Right atrium auricular region (tissue), 2 donors: ENCODE data around the gene PREPL. TPM values are rescaled to one million over a fixed set of nuclear protein-coding genes. Genes with fewer than 3 reads are reported as not detected.

ENCODE experiments used
- DNase-seq: peaks from one replicate; pipeline ENCODE4 v3.0.0-alpha.2; 2019; ENCODE audit warnings: low spot score
- H3K27ac ChIP-seq, 2 donors: fragments of 200-600 bp; sonication (generic); 1 replicate in 1 of 2; 2 replicates in 1 of 2; pipeline ENCODE4 v1.5.1; 2016 to 2019
- H3K27me3 ChIP-seq, 2 donors: fragments of 200-600 bp; sonication (generic); one replicate each; pipeline versions ENCODE4 v1.5.1 to v1.6.0; 2017 to 2019
- H3K36me3 ChIP-seq: fragments of 200-600 bp; sonication (generic); one replicate; pipeline ENCODE4 v1.5.1; 2016
- H3K4me1 ChIP-seq, 2 donors: fragments of 200-600 bp; sonication (generic); one replicate each; pipeline versions ENCODE4 v1.5.1 to v1.6.0; 2017 to 2019
- H3K4me3 ChIP-seq, 2 donors: fragments of 200-600 bp; sonication (generic); 1 replicate in 1 of 2; 2 replicates in 1 of 2; pipeline ENCODE4 v1.5.1; 2017 to 2019; ENCODE audit warnings: mild to moderate bottlenecking in 1 of 2, moderate library complexity in 1 of 2
- H3K9me3 ChIP-seq, 2 donors: fragments of 200-600 bp; sonication (generic); one replicate each; pipeline ENCODE4 v1.5.1; 2019
- total RNA-seq, 2 donors: library from RNA; depleted of rRNA; stranded (reverse); fragments of >200 nt; gene quantifications; one replicate each; pipeline ENCODE4 v1.1.0, GENCODE V29; 2016
- TF ChIP-seq, protein P1 (sequence below), 2 donors: fragments of 200-600 bp; sonication (generic); IDR thresholded peaks; one replicate each; pipeline ENCODE4 v1.5.1; 2019; ENCODE audit warnings: antibody characterized with exemption in 2 of 2

PREPL gene
- total RNA-seq, 2 donors from 2014 or later, result 71.5 to 98.5 TPM

DNA sequence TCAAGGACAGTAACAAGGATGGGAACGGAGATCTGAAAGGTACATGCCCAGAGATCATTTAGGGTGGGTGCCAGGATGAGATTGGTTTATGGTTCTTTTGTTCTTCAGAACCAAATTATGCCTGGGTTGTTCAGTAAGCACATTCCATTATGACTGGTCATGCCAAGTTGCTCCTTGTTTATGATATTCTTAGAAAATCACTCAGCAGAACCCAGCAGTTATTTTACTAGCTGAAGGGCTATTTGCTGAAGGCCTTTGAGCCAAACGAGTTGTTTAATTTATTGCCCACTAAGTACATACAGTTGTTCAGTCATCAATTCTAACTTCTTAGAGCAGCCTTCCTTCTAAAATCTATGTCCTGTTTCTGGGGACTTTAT, 85.4 kb downstream of the PREPL start:
- H3K27me3 ChIP-seq, result no peaks in the 10 kb centered on the region
- no peak overlapping the region for H3K4me3 ChIP-seq
- TF ChIP-seq, protein P1, sequence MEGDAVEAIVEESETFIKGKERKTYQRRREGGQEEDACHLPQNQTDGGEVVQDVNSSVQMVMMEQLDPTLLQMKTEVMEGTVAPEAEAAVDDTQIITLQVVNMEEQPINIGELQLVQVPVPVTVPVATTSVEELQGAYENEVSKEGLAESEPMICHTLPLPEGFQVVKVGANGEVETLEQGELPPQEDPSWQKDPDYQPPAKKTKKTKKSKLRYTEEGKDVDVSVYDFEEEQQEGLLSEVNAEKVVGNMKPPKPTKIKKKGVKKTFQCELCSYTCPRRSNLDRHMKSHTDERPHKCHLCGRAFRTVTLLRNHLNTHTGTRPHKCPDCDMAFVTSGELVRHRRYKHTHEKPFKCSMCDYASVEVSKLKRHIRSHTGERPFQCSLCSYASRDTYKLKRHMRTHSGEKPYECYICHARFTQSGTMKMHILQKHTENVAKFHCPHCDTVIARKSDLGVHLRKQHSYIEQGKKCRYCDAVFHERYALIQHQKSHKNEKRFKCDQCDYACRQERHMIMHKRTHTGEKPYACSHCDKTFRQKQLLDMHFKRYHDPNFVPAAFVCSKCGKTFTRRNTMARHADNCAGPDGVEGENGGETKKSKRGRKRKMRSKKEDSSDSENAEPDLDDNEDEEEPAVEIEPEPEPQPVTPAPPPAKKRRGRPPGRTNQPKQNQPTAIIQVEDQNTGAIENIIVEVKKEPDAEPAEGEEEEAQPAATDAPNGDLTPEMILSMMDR (IDR thresholded peaks at IDR 0.05), result no peak
- no peaks in the 10 kb centered on the region for H3K4me1 ChIP-seq
- no peak overlapping the region for H3K27ac ChIP-seq
- DNase-seq, result no peak
- H3K36me3 ChIP-seq, result no peaks in the 10 kb centered on the region
- H3K9me3 ChIP-seq, result no peaks in the 10 kb centered on the region

DNA sequence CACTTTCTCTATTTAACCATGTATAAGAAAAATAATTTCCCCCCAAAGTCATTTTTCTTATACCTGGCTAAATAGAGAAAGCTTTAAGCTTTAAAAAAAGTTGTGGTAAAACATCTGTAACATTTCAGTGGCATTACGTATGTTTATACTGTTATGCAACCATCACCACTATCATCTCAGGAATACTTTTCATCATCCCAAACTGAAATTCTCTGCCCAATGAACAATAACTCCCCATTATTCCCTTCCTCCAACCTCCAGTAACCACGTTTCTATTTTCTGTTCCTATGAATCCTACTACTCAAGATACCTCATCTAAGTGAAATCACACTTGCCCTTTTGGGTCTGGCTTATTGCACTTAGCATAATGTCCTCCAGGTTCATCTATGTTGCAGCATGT, 87.7 kb downstream of the PREPL start:
- TF ChIP-seq, protein P1 (IDR thresholded peaks at IDR 0.05), result no peak
- Histone ChIP-seq H3K36me3 (no peaks in the 10 kb centered on the region), H3K4me1 (no peaks in the 10 kb centered on the region), H3K27me3 (no peaks in the 10 kb centered on the region), H3K27ac (no peak overlapping the region), H3K4me3 (no peak overlapping the region), H3K9me3 (no peaks in the 10 kb centered on the region)
- DNase-seq, result no peak

DNA sequence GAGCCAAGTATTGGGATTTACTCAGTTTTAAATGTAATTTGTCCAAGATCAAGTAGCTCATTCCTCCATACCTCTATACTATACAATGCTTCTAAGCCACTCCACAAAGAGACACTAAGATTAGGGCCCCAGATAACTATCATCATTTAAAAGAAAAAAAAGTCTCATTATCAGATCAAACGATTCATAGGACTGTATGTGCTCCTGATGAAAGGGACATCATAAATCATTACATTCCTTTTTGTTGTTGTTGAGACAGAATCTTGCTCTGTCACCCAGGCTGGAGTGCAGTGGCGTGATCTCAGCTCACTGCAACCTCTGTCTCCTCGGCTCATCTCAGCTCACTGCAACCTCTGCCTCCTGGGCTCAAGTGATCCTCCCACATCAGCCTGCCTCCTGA, 88.2 kb downstream of the PREPL start:
- Histone ChIP-seq H3K27ac (no peak overlapping the region), H3K9me3 (no peaks in the 10 kb centered on the region), H3K36me3 (no peaks in the 10 kb centered on the region), H3K4me3 (no peak overlapping the region), H3K27me3 (no peaks in the 10 kb centered on the region), H3K4me1 (peaks cover 0 to 4% of the 10 kb centered on the region in 2 donors)
- no peak for DNase-seq
- TF ChIP-seq, protein P1 (IDR thresholded peaks at IDR 0.05), result no peak

DNA sequence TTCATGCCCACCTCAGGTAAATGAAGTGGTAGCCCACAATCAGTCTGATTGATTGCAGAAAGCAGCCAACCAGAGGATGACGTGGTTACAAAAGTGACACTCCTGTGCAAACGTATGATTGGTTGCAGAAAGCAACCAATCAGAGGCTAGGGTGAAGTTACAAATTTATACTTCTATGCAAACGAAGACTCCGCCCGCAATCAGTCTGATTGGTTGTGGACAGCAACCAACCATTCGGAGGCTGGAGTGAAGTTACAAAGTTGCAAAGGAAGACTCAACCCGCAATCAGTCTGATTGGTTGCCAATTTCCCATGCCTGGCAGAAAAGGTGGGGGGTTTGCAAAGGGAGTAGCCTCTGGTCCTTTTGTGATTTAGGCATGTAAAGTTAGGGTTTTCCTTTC, 90.0 kb downstream of the PREPL start:
- Histone ChIP-seq H3K9me3 (no peaks in the 10 kb centered on the region), H3K36me3 (no peaks in the 10 kb centered on the region), H3K4me1 (peaks cover 0 to 11% of the 10 kb centered on the region in 2 donors), H3K4me3 (no peak overlapping the region), H3K27me3 (no peaks in the 10 kb centered on the region), H3K27ac (no peak overlapping the region)
- DNase-seq, result no peak
- TF ChIP-seq, protein P1 (IDR thresholded peaks at IDR 0.05), result no peak

DNA sequence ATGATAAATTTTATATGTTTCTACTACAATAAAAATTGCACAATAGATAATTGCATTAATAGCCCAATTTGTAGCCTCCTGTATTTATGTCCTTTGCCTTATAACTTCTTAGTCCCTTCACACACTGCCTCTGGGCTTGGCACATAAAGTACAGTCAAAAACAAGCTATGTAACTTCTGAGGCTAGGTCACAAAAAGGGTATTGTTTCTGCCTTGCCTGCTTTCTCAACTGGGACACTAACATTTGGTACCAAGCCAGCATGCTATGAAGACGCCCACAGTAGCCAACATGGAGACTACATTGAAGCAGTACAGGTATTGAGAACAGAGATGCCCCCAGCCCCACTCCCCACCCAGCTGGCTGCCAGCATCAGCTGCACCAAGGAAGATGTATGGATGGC, 91.5 kb downstream of the PREPL start:
- Histone ChIP-seq H3K4me1 (peaks cover 0 to 11% of the 10 kb centered on the region in 2 donors), H3K27ac (no peak overlapping the region), H3K27me3 (no peaks in the 10 kb centered on the region), H3K4me3 (no peak overlapping the region), H3K9me3 (no peaks in the 10 kb centered on the region), H3K36me3 (no peaks in the 10 kb centered on the region)
- TF ChIP-seq, protein P1 (IDR thresholded peaks at IDR 0.05), result no peak
- no peak for DNase-seq
